Epidermal melanocyte (primary cell): ENCODE results near the gene MRPL38.
"Not testable (repeated sequence)": the region's sequence is repeated elsewhere in the genome, so short reads cannot be mapped to it uniquely, and the experiment has no call there.

ENCODE experiments used
- DNase-seq: peaks from one replicate; pipeline ENCODE4 v3.0.0; 2011; ENCODE audit warnings: low spot score; ENCODE audit not compliant: insufficient read length

The MRPL38 gene

GRCh38 chr17:75855310-75856061 is 49.2 kb downstream of the MRPL38 start, which contains the start of gene WBP2:
Gene WBP2 (minus strand): TSS chr17:75855335. CDS start chr17:75855297, 38 bp downstream.
- peak; percentile 100 for DNase-seq

- no peak for DNase-seq
Observed at GRCh38 chr17:75854881-75855309, 49.8 kb downstream of the MRPL38 start.

- no peak for DNase-seq
Observed at GRCh38 chr17:75854101-75854748, 50.5 kb downstream of the MRPL38 start.

- no peak for DNase-seq
Observed at GRCh38 chr17:75853433-75853832, 51.3 kb downstream of the MRPL38 start.

- DNase-seq, result not testable (repeated sequence)
Observed at GRCh38 chr17:75851693-75851991, 53.0 kb downstream of the MRPL38 start.

GRCh38 chr17:75850928-75851692 is 53.6 kb downstream of the MRPL38 start:
- no peak for DNase-seq

GRCh38 chr17:75849724-75850123 is 55.0 kb downstream of the MRPL38 start:
- no peak for DNase-seq

- no peak for DNase-seq
Observed at GRCh38 chr17:75849279-75849646, 55.4 kb downstream of the MRPL38 start.
